SW 1271 (cell line): ENCODE data around the gene PGF.

ENCODE experiments used
- DNase-seq, 2 experiments: peaks; one replicate each; lab custom pipeline; 2025; lab: John Stamatoyannopoulos, UW

The PGF gene

GRCh38 chr14:74956280-74957072 lies 1.1 kb upstream of the PGF start:
- no peak for DNase-seq

GRCh38 chr14:74956027-74956279 lies 556 bp upstream of the PGF start:
- no peak for DNase-seq

GRCh38 chr14:74954947-74955228 lies 509 bp downstream of the PGF start:
- no peak for DNase-seq

GRCh38 chr14:74954232-74954946 lies 1.0 kb downstream of the PGF start:
- no peak for DNase-seq

- DNase-seq = no peak
Measured at GRCh38 chr14:74953686-74954085, 1.7 kb downstream of the PGF start.

- no peak for DNase-seq
Measured at GRCh38 chr14:74952697-74953484, 2.5 kb downstream of the PGF start.

GRCh38 chr14:74952180-74952665 lies 3.2 kb downstream of the PGF start:
- no peak for DNase-seq

GRCh38 chr14:74951443-74952179 lies 3.8 kb downstream of the PGF start:
- no peak for DNase-seq

- DNase-seq = no peak
Measured at GRCh38 chr14:74950795-74951442, 4.5 kb downstream of the PGF start.

- no peak for DNase-seq
Measured at GRCh38 chr14:74949859-74950573, 5.4 kb downstream of the PGF start.

GRCh38 chr14:74949191-74949601 lies 6.2 kb downstream of the PGF start:
- DNase-seq = no peak

GRCh38 chr14:74948228-74949175 lies 6.9 kb downstream of the PGF start:
- DNase-seq = no peak

- DNase-seq = no peak
Measured at GRCh38 chr14:74947353-74948227, 7.8 kb downstream of the PGF start.

- DNase-seq = no peak
Measured at GRCh38 chr14:74946659-74947281, 8.6 kb downstream of the PGF start.

GRCh38 chr14:74945852-74946658 lies 9.3 kb downstream of the PGF start:
- DNase-seq = peak; percentile 45 to 51

GRCh38 chr14:74945261-74945851 lies 10.0 kb downstream of the PGF start:
- DNase-seq = peak in 1 of 2 experiments; percentile 23

- DNase-seq = no peak
Measured at GRCh38 chr14:74942608-74943007, 12.8 kb downstream of the PGF start.
